HL-60 (cell line): Measurements from ENCODE around the gene HOXC5.

Experiments
- CTCF ChIP-seq: IDR thresholded peaks from one replicate; pipeline ENCODE4 v1.5.1; 2011; ENCODE audit warnings: low read length, control low read depth, inconsistent platforms; ENCODE audit not compliant: insufficient read depth
- GABPA ChIP-seq: IDR thresholded peaks from 2 replicates; pipeline ENCODE4 v1.6.1; 2012; ENCODE audit warnings: low read depth
- POLR2AphosphoS5 ChIP-seq: IDR thresholded peaks from 2 replicates; pipeline ENCODE4 v1.6.1; 2012; ENCODE audit warnings: low read depth
- REST ChIP-seq: IDR thresholded peaks from 2 replicates; pipeline ENCODE4 v1.6.1; 2012; ENCODE audit warnings: low read depth; ENCODE audit not compliant: insufficient replicate concordance

GRCh38 chr12:53990311-53991076, 42.4 kb upstream of the HOXC5 start:
- TF ChIP-seq CTCF (no peak), POLR2AphosphoS5 (no peak), REST (no peak), GABPA (no peak)
